Activated T-helper 17 cell treated with anti-CD3 and anti-CD28 coated beads, Interleukin-2, amount 50 U/mL, for 72 hours (primary cell): Measurements from ENCODE around the gene WWP2. TPM values are rescaled to one million over a fixed set of nuclear protein-coding genes. Genes with fewer than 3 reads are reported as not detected.
"Not testable (repeated sequence)": the region's sequence is repeated elsewhere in the genome, so short reads cannot be mapped to it uniquely, and the experiment has no call there.

ENCODE experiments used
- ATAC-seq: fragments of 150-1000 bp; cut with Tn5 transposase; replicated peaks from 2 replicates; pipeline ENCODE4 v1.10.0; 2021; ENCODE audit warnings: mild to moderate bottlenecking, moderate library complexity
- H3K27ac Mint-ChIP-seq: one replicate; pipeline ENCODE4 v1.8.0; 2022; ENCODE audit warnings: mixed read lengths
- H3K27me3 Mint-ChIP-seq: one replicate; pipeline ENCODE4 v1.8.0; 2022; ENCODE audit warnings: mixed read lengths
- H3K36me3 Mint-ChIP-seq: one replicate; pipeline ENCODE4 v1.8.0; 2022; ENCODE audit warnings: low read depth, mild to moderate bottlenecking, mixed read lengths
- H3K4me1 Mint-ChIP-seq: one replicate; pipeline ENCODE4 v1.8.0; 2022; ENCODE audit warnings: mixed read lengths
- H3K4me3 Mint-ChIP-seq: one replicate; pipeline ENCODE4 v1.8.0; 2022; ENCODE audit warnings: mild to moderate bottlenecking, mixed read lengths
- H3K9me3 Mint-ChIP-seq: one replicate; pipeline ENCODE4 v1.8.0; 2022; ENCODE audit warnings: mixed read lengths
- total RNA-seq, 2 donors: library from RNA; stranded (reverse); gene quantifications; one replicate each; pipeline ENCODE4 v1.2.3, GENCODE V29; 2022

The WWP2 gene
- 10 to 100 TPM; 55.1 to 55.7 TPM for total RNA-seq

DNA sequence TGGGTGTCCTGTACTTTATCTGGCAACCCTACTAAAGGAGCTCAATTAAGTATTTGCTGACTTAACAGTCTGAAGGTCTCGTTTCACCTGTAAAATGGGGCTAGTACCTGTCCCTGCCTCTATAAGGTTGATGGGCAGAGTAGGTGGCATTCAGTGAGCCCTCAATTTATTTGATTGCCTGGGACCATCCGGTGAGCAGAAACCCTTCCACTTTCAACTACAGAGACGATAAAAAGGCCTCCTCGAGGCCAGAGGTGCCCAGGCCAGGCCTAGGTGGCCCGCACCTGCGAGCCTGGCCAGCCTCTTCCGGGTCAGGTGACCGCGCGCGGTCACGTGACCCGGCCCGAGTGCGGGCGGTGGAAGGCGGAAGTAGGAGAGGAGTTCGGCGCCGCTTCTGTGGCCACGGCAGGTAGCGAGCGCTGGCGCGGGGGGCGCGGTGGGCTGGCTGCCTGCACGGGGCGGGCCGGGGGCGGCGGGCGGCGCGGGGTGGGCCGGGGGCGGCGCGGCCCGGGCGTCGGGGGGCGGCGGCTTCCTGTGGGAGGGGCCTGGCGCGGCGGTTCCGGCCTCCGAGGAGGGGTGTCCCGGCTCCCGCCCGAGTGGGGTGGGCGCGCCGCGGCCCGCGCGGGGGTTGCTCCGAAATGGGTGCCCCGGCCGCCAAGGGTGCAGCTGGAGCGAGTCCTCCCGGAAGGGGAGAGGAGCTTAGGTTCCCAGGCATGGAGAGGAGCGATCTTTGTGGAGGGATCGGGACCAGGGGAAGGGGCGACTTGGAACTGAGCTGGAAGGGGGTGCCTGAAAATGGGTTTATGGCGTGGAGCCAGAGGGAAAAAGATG, at the start of gene WWP2:
TSS of gene WWP2 (plus strand) at position 350 of the 831 bp plus-strand sequence. CDS start 24,679 bp downstream, outside the sequence.
- H3K27me3 Mint-ChIP-seq = no peaks in the 10 kb centered on the region
- peaks cover 23% of the 10 kb centered on the region for H3K4me1 Mint-ChIP-seq
- peak; percentile 90 for ATAC-seq
- no peaks in the 10 kb centered on the region for H3K9me3 Mint-ChIP-seq
- H3K4me3 Mint-ChIP-seq = peak within 1 kb of the TSS; percentile 91
- H3K36me3 Mint-ChIP-seq = peaks cover 4% of the 10 kb centered on the region
- H3K27ac Mint-ChIP-seq = peak within 1 kb of the TSS; percentile 92

DNA sequence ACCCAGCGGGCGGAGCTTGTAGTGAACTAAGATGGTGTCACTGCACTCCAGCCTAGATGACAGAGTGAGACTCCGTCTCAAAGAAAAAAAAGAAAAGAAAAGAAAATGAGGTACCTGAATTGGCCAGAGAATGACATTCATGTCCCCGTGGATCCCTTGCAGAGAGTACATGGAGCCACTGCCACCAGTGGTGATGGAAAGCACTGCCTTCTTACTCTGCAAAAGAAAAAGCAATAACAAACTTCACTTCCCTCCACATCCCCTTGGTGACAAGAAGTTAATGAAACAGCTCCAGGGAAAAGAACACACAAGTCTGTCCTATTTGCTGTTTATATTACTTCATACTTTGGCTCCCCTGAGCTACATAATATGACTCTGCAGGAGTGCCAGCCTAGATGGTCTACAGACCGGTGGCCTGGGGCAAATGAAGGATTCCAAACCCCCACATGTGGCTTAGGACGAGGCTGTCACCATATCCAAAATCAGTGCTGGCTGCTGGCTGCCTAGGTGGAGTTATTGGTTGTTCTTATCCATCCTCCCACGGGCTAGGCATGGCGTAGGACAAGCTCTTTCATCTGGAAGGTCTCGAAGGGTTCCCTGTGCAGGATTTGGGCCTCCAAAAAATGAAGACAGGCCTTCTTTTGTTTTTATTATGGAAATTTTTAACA, 49.1 kb upstream of the WWP2 start:
- Mint-ChIP-seq H3K27me3 (no peaks in the 10 kb centered on the region), H3K4me3 (no peak overlapping the region), H3K4me1 (no peaks in the 10 kb centered on the region), H3K9me3 (no peaks in the 10 kb centered on the region), H3K36me3 (peaks cover 44% of the 10 kb centered on the region), H3K27ac (no peak overlapping the region)
- ATAC-seq = no peak

- no peak overlapping the region for H3K27ac Mint-ChIP-seq
These were observed 45.1 kb upstream of the WWP2 start for GRCh38 chr16:69717066-69717465.

DNA sequence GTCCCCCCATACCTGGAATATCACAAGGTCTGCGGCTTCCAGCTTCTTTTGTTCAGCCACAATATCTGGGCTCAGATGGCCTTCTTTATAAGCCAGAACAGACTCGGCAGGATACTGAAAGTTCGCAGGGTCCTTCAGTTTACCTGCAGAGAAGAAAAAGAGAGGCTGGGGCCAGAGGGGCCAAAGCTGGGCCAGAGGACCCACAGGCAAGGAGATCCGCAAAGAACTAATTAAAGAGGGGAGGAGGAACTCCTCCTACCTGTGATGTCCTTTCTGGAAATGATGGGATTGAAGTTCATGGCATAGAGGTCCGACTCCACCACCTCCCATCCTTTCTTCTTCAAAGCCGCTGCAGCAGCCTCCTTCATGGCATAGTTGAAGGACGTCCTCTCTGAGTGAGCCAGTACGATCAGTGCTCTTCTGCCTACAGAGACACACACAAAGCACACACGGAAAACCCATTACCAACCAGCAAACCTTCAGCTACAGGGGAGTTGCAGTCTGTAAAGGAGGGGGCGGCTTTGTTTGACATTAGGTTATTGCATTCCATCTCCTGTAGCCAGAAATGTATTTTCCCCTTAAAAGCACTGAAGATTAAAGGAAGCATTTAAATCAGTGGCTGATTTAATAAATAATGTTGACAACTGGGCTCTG, 43.9 kb upstream of the WWP2 start:
- Mint-ChIP-seq H3K36me3 (peaks cover 13% of the 10 kb centered on the region), H3K4me3 (no peak overlapping the region), H3K4me1 (no peaks in the 10 kb centered on the region), H3K9me3 (no peaks in the 10 kb centered on the region), H3K27me3 (no peaks in the 10 kb centered on the region), H3K27ac (no peak overlapping the region)
- no peak for ATAC-seq

More at GRCh38 chr16:69717066-69717465, 45.1 kb upstream of the WWP2 start:
- Mint-ChIP-seq H3K4me1 (no peaks in the 10 kb centered on the region), H3K27me3 (no peaks in the 10 kb centered on the region), H3K9me3 (no peaks in the 10 kb centered on the region), H3K36me3 (peaks cover 20% of the 10 kb centered on the region), H3K4me3 (no peak overlapping the region)
- ATAC-seq = no peak

DNA sequence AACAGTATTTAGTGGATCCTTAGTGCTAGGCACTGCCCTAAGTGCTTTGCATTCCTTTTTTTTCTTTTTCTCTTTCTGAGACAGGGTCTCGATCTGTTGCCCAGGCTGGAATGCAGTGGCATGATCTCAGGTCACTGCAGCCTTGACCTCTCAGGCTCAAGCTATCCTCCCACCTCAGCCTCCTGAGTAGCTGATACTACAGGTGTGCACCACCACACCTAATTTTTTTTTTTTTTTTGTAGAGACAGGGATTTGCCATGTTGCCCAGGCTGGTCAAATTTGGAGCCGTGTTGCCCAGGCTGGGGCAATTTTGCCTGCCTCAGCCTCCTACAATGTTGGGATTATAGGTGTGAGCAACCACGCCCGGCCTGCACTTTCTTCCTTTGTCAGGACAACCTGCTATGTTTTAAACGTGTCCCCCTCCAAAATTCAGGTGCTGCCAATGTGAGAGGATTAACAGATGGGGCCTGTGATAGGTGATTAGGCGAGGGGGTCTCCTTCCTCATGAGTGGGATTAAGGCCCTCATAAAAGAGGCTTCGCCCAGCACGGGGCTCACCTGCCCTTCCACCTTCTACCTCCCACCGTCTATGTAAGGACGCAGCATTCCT, 41.2 kb upstream of the WWP2 start:
- no peaks in the 10 kb centered on the region for H3K4me1 Mint-ChIP-seq
- peaks cover 6% of the 10 kb centered on the region for H3K36me3 Mint-ChIP-seq
- no peaks in the 10 kb centered on the region for H3K27me3 Mint-ChIP-seq
- no peaks in the 10 kb centered on the region for H3K9me3 Mint-ChIP-seq
- no peak for ATAC-seq
- H3K4me3 Mint-ChIP-seq = no peak overlapping the region
- no peak overlapping the region for H3K27ac Mint-ChIP-seq

GRCh38 chr16:69721441-69721957, 40.6 kb upstream of the WWP2 start:
- no peak for ATAC-seq
- no peaks in the 10 kb centered on the region for H3K27me3 Mint-ChIP-seq
- peaks cover 8% of the 10 kb centered on the region for H3K36me3 Mint-ChIP-seq
- H3K9me3 Mint-ChIP-seq = no peaks in the 10 kb centered on the region
- no peak overlapping the region for H3K4me3 Mint-ChIP-seq
- peaks cover 3% of the 10 kb centered on the region for H3K4me1 Mint-ChIP-seq
- H3K27ac Mint-ChIP-seq = no peak overlapping the region

- ATAC-seq = no peak
- Mint-ChIP-seq H3K36me3 (peaks cover 6% of the 10 kb centered on the region), H3K27me3 (no peaks in the 10 kb centered on the region), H3K4me3 (no peak overlapping the region), H3K4me1 (peaks cover 9% of the 10 kb centered on the region), H3K27ac (no peak overlapping the region), H3K9me3 (no peaks in the 10 kb centered on the region)
These were observed 37.7 kb upstream of the WWP2 start for GRCh38 chr16:69724414-69724873.

GRCh38 chr16:69724981-69725479, 37.1 kb upstream of the WWP2 start:
- H3K4me3 Mint-ChIP-seq = peak overlapping the region; percentile 100
- H3K9me3 Mint-ChIP-seq = no peaks in the 10 kb centered on the region
- ATAC-seq = no peak
- no peak overlapping the region for H3K27ac Mint-ChIP-seq
- peaks cover 9% of the 10 kb centered on the region for H3K4me1 Mint-ChIP-seq
- peaks cover 6% of the 10 kb centered on the region for H3K36me3 Mint-ChIP-seq
- H3K27me3 Mint-ChIP-seq = no peaks in the 10 kb centered on the region

DNA sequence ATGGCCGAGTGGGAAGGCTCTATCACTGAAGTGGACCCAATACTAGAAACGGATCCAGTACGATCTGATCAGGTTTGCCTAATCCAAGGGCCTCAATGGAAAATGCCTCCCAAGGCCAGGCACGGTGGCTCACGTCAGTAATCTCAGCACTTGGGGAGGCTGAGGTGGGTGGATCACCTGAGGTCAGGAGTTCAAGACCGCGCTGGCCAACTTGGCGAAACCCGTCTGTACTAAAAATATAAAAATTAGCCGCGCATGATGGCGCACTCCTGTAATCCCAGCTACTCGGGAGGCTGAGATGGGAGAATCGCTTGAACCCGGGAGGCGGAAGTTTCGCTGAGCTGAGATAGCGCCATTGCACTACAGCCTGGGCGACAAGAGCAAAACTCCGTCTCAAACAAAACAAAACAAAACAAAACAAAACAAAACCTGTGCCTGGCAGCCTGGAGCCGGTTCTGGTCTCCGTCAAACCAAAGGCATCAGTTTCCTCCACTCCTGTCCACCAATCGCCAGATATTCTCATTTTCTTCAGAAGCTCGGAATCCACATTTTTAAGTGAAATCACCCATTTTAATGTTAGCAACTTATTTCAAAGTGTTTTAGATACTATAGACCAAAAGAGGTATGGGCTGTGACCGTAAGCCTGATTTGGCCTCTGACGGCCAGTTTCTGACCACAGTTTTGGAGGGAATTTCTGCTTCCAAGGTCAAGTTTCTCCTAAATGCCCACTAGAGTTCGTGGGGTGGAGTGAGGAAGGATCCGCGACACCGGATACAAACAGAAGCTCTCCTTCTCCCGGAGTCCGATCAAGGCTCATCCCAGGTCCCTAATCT, 36.4 kb upstream of the WWP2 start:
- no peak for ATAC-seq
- Mint-ChIP-seq H3K27ac (peak overlapping the region; percentile 97), H3K4me3 (peak overlapping the region; percentile 100), H3K27me3 (no peaks in the 10 kb centered on the region), H3K9me3 (no peaks in the 10 kb centered on the region), H3K4me1 (peaks cover 9% of the 10 kb centered on the region), H3K36me3 (peaks cover 6% of the 10 kb centered on the region)

- ATAC-seq = peak; percentile 99
- Mint-ChIP-seq H3K4me3 (peak within 1 kb of the TSS; percentile 100), H3K4me1 (peaks cover 9% of the 10 kb centered on the region), H3K36me3 (peaks cover 6% of the 10 kb centered on the region), H3K27me3 (no peaks in the 10 kb centered on the region), H3K9me3 (no peaks in the 10 kb centered on the region), H3K27ac (peak within 1 kb of the TSS; percentile 97)
These were observed 35.6 kb upstream of the WWP2 start, which contains the start of gene NQO1 for GRCh38 chr16:69726313-69727060. TSS of gene NQO1 (minus strand) at chr16:69726560. CDS start at chr16:69726439, 121 bp downstream.

GRCh38 chr16:69727916-69728270, 34.2 kb upstream of the WWP2 start:
- ATAC-seq = no peak
- H3K36me3 Mint-ChIP-seq = peaks cover 6% of the 10 kb centered on the region
- H3K27ac Mint-ChIP-seq = peak overlapping the region; percentile 97
- peak overlapping the region; percentile 100 for H3K4me3 Mint-ChIP-seq
- no peaks in the 10 kb centered on the region for H3K27me3 Mint-ChIP-seq
- no peaks in the 10 kb centered on the region for H3K9me3 Mint-ChIP-seq
- H3K4me1 Mint-ChIP-seq = peaks cover 9% of the 10 kb centered on the region

DNA sequence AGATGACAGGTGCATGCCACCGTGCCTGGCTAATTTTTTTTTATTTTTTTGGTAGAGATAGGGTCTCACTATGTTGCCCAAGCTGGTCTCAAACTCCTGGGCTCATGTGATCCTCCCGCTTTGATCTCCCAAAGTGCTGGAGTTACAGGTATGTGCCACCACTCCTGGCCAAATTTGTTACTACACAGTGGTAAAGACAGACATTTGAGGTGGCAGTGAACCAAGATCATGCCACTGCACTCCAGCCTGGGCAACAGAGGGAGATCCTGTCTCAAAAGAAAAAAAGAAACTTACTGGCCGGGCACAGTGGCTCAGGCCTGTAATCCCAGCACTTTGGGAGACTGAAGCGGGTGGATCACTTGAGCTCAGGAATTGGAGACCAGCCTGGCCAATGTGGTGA, 33.1 kb upstream of the WWP2 start:
- not testable (repeated sequence) for H3K36me3 Mint-ChIP-seq, H3K9me3 Mint-ChIP-seq, H3K27me3 Mint-ChIP-seq, H3K27ac Mint-ChIP-seq, ATAC-seq, H3K4me3 Mint-ChIP-seq, H3K4me1 Mint-ChIP-seq

GRCh38 chr16:69731280-69731679, 30.9 kb upstream of the WWP2 start:
- H3K36me3 Mint-ChIP-seq, H3K4me3 Mint-ChIP-seq, H3K27ac Mint-ChIP-seq, H3K4me1 Mint-ChIP-seq, ATAC-seq, H3K27me3 Mint-ChIP-seq, H3K9me3 Mint-ChIP-seq: not testable (repeated sequence)
